Rectal smooth muscle tissue (tissue), 1 donor: ENCODE measurements around the gene BCKDK.
A peak's percentile ranks its signal among the peaks of the same experiment; 100 is the strongest.

Experiments used
- H3K27ac ChIP-seq: one replicate; pipeline ENCODE4 v1.7.0; 2013; ENCODE audit warnings: low read depth, low read length, inconsistent platforms
- H3K27me3 ChIP-seq: one replicate; pipeline ENCODE4 v1.7.0; 2013; ENCODE audit warnings: low read length; ENCODE audit not compliant: control insufficient read depth, insufficient read depth
- H3K36me3 ChIP-seq: one replicate; pipeline ENCODE4 v1.7.0; 2013; ENCODE audit warnings: low read length; ENCODE audit not compliant: control insufficient read depth, insufficient read depth
- H3K4me1 ChIP-seq: one replicate; pipeline ENCODE4 v1.7.0; 2013; ENCODE audit warnings: low read length; ENCODE audit not compliant: control insufficient read depth, insufficient read depth
- H3K4me3 ChIP-seq: one replicate; pipeline ENCODE4 v1.7.0; 2013; ENCODE audit warnings: low read length
- H3K9ac ChIP-seq: one replicate; pipeline ENCODE4 v1.7.0; 2013; ENCODE audit warnings: low read length

BCKDK gene

GRCh38 chr16:31109622-31110021 lies 1.4 kb downstream of the BCKDK start:
- Histone ChIP-seq H3K9ac (no peak overlapping the region), H3K27me3 (no peaks in the 10 kb centered on the region), H3K27ac (no peak overlapping the region), H3K4me1 (peaks cover 3% of the 10 kb centered on the region), H3K4me3 (no peak overlapping the region), H3K36me3 (peaks cover 27% of the 10 kb centered on the region)

DNA sequence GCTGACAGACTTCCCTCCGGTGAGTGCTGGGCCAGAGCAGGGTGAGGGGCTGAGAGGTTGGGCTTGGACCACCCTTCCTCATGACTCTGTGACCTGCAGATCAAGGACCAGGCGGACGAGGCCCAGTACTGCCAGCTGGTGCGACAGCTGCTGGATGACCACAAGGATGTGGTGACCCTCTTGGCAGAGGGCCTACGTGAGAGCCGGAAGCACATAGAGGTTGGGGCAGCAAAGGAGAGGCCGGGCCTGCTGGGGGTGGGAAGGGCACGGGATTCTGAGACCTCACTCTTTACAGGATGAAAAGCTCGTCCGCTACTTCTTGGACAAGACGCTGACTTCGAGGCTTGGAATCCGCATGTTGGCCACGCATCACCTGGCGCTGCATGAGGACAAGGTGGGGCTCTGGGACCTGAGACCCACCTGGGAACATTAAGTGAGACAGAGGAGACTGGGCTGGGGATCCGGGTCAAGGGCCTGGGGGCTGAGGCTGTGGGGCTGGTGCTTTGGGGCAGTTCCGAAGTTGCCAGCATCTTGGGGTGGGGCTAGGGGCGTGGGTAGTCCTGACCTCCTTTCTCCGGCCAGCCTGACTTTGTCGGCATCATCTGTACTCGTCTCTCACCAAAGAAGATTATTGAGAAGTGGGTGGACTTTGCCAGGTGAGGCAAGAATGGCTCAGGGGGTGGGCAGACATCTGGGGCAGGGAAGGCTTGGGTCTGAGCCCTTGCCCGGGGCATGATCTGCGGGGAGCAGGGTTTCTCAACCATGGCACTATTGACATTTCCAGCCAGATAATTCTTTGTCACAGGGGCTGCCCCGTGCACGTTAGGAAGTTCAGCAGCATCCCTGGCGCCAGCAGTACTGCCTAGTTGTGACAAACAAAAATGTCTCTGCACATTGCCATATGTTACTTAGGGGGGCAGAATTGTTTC lies 2.2 kb downstream of the BCKDK start:
- Histone ChIP-seq H3K27ac (no peak overlapping the region), H3K27me3 (no peaks in the 10 kb centered on the region), H3K4me3 (no peak overlapping the region), H3K9ac (no peak overlapping the region), H3K4me1 (peaks cover 3% of the 10 kb centered on the region), H3K36me3 (peaks cover 27% of the 10 kb centered on the region)

- H3K4me1 ChIP-seq: no peaks in the 10 kb centered on the region
- H3K36me3 ChIP-seq: peaks cover 27% of the 10 kb centered on the region
- H3K27me3 ChIP-seq: no peaks in the 10 kb centered on the region
- H3K9ac ChIP-seq: no peak overlapping the region
- H3K27ac ChIP-seq: no peak overlapping the region
- no peak overlapping the region for H3K4me3 ChIP-seq
Observed at GRCh38 chr16:31111881-31112466, 3.8 kb downstream of the BCKDK start.

GRCh38 chr16:31112711-31113110 lies 4.5 kb downstream of the BCKDK start:
- Histone ChIP-seq H3K4me3 (no peak overlapping the region), H3K36me3 (peaks cover 27% of the 10 kb centered on the region), H3K27ac (no peak overlapping the region), H3K27me3 (no peaks in the 10 kb centered on the region), H3K9ac (no peak overlapping the region), H3K4me1 (no peaks in the 10 kb centered on the region)

- Histone ChIP-seq H3K36me3 (peaks cover 27% of the 10 kb centered on the region), H3K4me3 (no peak overlapping the region), H3K9ac (no peak overlapping the region), H3K27me3 (no peaks in the 10 kb centered on the region), H3K27ac (no peak overlapping the region), H3K4me1 (peaks cover 4% of the 10 kb centered on the region)
Observed at GRCh38 chr16:31113121-31114120, 5.2 kb downstream of the BCKDK start.

DNA sequence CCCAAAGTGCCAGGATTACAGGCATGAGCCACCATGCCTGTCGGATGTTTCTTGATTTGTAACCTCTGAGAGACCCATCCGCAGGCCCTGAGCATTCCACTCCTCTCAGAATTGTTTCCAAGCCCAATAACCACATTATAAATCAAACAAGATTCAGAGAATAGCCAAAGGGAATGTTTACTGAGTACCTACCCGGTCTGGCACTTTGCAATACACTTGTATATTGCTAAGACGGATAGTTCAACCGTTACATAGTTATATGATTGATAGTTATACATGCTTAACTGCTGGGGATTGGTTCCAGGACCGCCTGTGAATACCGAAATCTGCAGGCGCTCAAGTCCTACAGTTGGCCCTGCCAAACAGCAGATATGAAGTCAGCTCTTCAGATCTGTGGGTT lies 6.3 kb downstream of the BCKDK start:
- Histone ChIP-seq H3K4me1 (peaks cover 6% of the 10 kb centered on the region), H3K36me3 (peaks cover 24% of the 10 kb centered on the region), H3K27me3 (no peaks in the 10 kb centered on the region), H3K4me3 (no peak overlapping the region), H3K27ac (no peak overlapping the region), H3K9ac (no peak overlapping the region)

GRCh38 chr16:31117384-31118222 lies 9.4 kb downstream of the BCKDK start, which contains the start of gene KAT8:
KAT8 (plus strand) TSS chr16:31117664; CDS start chr16:31117682, 18 bp downstream.
- H3K27me3 ChIP-seq: no peaks in the 10 kb centered on the region
- peaks cover 6% of the 10 kb centered on the region for H3K4me1 ChIP-seq
- peak within 1 kb of the TSS; percentile 74 for H3K9ac ChIP-seq
- H3K4me3 ChIP-seq: peak within 1 kb of the TSS; percentile 86
- H3K36me3 ChIP-seq: peaks cover 13% of the 10 kb centered on the region
- peak within 1 kb of the TSS; percentile 97 for H3K27ac ChIP-seq

DNA sequence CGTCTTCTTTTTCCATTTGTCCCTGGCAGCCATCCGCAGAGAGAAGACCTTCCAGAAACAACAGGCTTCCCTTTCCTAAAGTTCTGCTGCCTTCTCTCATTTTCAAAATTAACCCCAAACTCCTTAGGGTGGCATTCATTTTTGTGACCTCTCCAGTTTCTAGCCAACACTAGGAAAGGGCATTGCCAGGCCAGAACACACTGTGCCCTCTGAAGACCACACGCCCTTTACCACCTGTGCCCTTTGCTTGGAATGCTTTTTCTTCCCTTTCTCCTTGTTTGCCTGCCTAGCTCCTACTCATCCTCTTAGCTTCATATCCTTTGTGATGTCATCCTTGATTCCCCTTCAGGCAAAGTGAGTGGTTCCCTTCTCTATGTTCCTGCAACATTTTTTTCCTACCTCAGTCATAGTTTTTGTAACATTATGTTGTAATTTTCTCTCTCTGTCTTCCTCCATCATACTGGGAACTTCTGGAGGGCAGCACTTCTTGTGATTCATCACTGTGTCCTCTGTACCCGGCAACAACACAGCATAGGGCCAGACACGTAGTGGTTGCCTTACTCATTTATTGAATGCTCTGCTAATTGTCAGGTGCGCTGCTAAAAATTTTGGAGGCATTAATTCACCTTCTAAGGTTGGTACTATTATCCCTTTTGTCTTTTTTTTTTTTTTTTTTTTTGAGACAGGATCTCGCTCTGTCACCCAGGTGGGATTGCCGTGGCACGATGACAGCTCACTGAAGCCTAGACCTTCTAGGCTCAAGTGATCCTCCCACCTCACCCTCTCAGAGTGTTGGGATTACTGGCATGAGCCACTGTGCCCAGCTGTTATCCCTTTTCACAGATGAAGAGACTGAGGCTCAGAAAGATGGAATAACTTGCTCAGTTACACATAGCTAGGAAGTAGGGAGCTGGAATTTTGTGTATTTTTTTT lies 10.3 kb downstream of the BCKDK start:
- Histone ChIP-seq H3K4me3 (peak overlapping the region; percentile 86), H3K36me3 (peaks cover 10% of the 10 kb centered on the region), H3K27me3 (no peaks in the 10 kb centered on the region), H3K27ac (peak overlapping the region; percentile 97), H3K4me1 (peaks cover 6% of the 10 kb centered on the region), H3K9ac (peak overlapping the region; percentile 74)

- no peak overlapping the region for H3K27ac ChIP-seq
- no peaks in the 10 kb centered on the region for H3K27me3 ChIP-seq
- peaks cover 6% of the 10 kb centered on the region for H3K4me1 ChIP-seq
- H3K9ac ChIP-seq: no peak overlapping the region
- peaks cover 10% of the 10 kb centered on the region for H3K36me3 ChIP-seq
- no peak overlapping the region for H3K4me3 ChIP-seq
Observed at GRCh38 chr16:31120129-31120528, 11.9 kb downstream of the BCKDK start.

GRCh38 chr16:31125844-31126243 lies 17.7 kb downstream of the BCKDK start:
- Histone ChIP-seq H3K27ac (no peak overlapping the region), H3K36me3 (peaks cover 12% of the 10 kb centered on the region), H3K27me3 (no peaks in the 10 kb centered on the region), H3K9ac (no peak overlapping the region), H3K4me3 (no peak overlapping the region), H3K4me1 (no peaks in the 10 kb centered on the region)

- H3K27ac ChIP-seq: no peak overlapping the region
- no peaks in the 10 kb centered on the region for H3K27me3 ChIP-seq
- peaks cover 14% of the 10 kb centered on the region for H3K36me3 ChIP-seq
- H3K4me3 ChIP-seq: no peak overlapping the region
- H3K4me1 ChIP-seq: no peaks in the 10 kb centered on the region
- no peak overlapping the region for H3K9ac ChIP-seq
Observed at GRCh38 chr16:31127182-31127581, 19.0 kb downstream of the BCKDK start.
